Activated naive CD8-positive, alpha-beta T cell (primary cell): ENCODE results near the gene CLPX.
"Not testable (repeated sequence)": the region's sequence is repeated elsewhere in the genome, so short reads cannot be mapped to it uniquely, and the experiment has no call there.

Experiments
- H3K27ac Mint-ChIP-seq: one replicate; pipeline ENCODE4 v1.8.0; 2021; ENCODE audit warnings: mixed read lengths
- H3K27me3 Mint-ChIP-seq: one replicate; pipeline ENCODE4 v1.8.0; 2021; ENCODE audit warnings: mixed read lengths
- H3K36me3 Mint-ChIP-seq: one replicate; pipeline ENCODE4 v1.8.0; 2021; ENCODE audit warnings: mixed read lengths
- H3K4me1 Mint-ChIP-seq: one replicate; pipeline ENCODE4 v1.8.0; 2021; ENCODE audit warnings: low read depth, mixed read lengths
- H3K4me3 Mint-ChIP-seq: one replicate; pipeline ENCODE4 v1.8.0; 2021; ENCODE audit warnings: mild to moderate bottlenecking, mixed read lengths
- H3K9me3 Mint-ChIP-seq: one replicate; pipeline ENCODE4 v1.8.0; 2021; ENCODE audit warnings: low read depth, mixed read lengths

The CLPX gene

DNA sequence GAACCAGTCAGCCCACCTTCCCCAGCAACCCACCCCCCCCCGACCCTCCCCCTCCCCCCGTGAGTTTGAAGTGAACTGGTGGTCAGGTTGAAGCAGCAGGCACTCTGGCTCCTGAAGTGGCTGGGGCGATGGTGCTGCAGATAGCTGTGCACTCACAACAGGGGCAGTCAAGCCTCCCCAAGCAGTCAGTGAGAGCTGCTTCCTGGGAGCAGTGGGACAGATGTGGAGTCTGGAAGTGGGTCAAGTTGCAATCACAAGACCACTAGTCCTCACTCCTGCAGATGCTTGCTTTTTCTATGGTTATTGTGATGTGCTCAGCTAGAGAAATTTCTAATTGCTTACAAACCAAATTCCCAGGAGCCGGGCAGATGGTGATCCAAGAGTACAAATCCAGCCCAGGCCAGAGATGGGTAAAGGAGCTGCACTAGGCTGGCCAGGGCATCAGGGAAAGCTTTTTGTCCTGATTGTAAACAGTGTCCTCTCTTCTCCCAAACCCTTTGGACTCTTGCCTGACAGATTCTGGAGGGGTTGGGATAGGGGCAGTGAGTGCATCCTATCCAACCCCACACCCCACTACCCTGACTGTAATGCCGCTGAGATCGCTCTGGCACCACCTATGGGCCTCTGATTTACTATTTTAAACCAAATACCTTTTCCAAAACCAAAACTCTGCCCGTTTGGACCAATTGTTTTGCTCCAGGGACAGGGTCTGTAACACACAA, 9.8 kb upstream of the CLPX start:
- no peak overlapping the region for H3K27ac Mint-ChIP-seq
- no peaks in the 10 kb centered on the region for H3K27me3 Mint-ChIP-seq
- no peaks in the 10 kb centered on the region for H3K9me3 Mint-ChIP-seq
- H3K4me1 Mint-ChIP-seq, result no peaks in the 10 kb centered on the region
- H3K4me3 Mint-ChIP-seq, result no peak overlapping the region
- H3K36me3 Mint-ChIP-seq, result no peaks in the 10 kb centered on the region

DNA sequence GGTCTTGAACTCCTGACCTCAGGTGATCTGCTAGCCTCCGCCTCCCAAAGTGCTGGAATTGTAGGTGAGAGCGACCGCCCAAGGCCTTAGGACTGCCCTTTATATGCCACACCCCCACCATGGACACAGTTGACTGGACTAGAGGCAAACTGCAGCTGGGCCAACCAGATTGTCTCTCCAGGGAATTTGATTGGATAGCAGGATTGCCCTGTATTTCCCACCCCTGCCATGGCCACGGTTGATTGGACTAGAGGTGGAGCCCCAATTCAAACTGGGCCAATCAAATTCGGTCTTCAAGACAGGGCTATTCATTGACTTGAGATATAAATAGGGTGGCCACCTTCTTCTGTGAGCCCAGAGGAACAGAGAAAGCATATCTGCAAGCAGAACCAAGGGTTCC, 6.9 kb upstream of the CLPX start:
- Mint-ChIP-seq H3K9me3 (no peaks in the 10 kb centered on the region), H3K27ac (no peak overlapping the region), H3K4me3 (no peak overlapping the region), H3K36me3 (no peaks in the 10 kb centered on the region), H3K4me1 (no peaks in the 10 kb centered on the region), H3K27me3 (no peaks in the 10 kb centered on the region)

- Mint-ChIP-seq H3K36me3 (no peaks in the 10 kb centered on the region), H3K4me1 (peaks cover 7% of the 10 kb centered on the region), H3K27ac (no peak overlapping the region), H3K27me3 (no peaks in the 10 kb centered on the region), H3K4me3 (no peak overlapping the region), H3K9me3 (no peaks in the 10 kb centered on the region)
Observed at GRCh38 chr15:65189102-65189740, 4.1 kb upstream of the CLPX start.

GRCh38 chr15:65188472-65188871, 3.3 kb upstream of the CLPX start:
- not testable (repeated sequence) for H3K36me3 Mint-ChIP-seq, H3K27me3 Mint-ChIP-seq

GRCh38 chr15:65184305-65184867, 756 bp downstream of the CLPX start:
- Mint-ChIP-seq H3K27me3 (no peaks in the 10 kb centered on the region), H3K4me3 (peak overlapping the region; percentile 97), H3K9me3 (no peaks in the 10 kb centered on the region), H3K4me1 (peaks cover 35% of the 10 kb centered on the region), H3K36me3 (peaks cover 2% of the 10 kb centered on the region), H3K27ac (peak overlapping the region; percentile 96)

More at GRCh38 chr15:65188472-65188871, 3.3 kb upstream of the CLPX start:
- not testable (repeated sequence) for H3K27ac Mint-ChIP-seq, H3K4me3 Mint-ChIP-seq, H3K9me3 Mint-ChIP-seq
- H3K4me1 Mint-ChIP-seq, result peaks cover 13% of the 10 kb centered on the region

DNA sequence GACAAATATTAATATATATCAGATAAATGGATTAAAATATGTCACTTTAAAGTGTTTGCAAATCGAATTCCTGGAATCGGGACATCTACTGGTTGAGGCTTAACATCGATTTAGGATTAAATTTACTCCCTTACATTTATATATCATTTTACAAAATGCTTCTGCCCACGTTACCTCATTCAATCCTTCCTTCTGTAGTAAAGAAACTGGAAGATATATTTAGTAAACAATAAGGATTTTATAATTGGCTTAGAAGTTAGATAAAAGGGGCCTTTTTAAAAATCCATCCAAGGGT, 1.3 kb downstream of the CLPX start:
- no peaks in the 10 kb centered on the region for H3K27me3 Mint-ChIP-seq
- H3K27ac Mint-ChIP-seq, result peak overlapping the region; percentile 96
- no peaks in the 10 kb centered on the region for H3K9me3 Mint-ChIP-seq
- H3K4me1 Mint-ChIP-seq, result peaks cover 35% of the 10 kb centered on the region
- H3K36me3 Mint-ChIP-seq, result peaks cover 2% of the 10 kb centered on the region
- H3K4me3 Mint-ChIP-seq, result peak overlapping the region; percentile 97

- peak overlapping the region; percentile 54 for H3K27ac Mint-ChIP-seq
Observed at GRCh38 chr15:65182538-65182937, 2.6 kb downstream of the CLPX start.

DNA sequence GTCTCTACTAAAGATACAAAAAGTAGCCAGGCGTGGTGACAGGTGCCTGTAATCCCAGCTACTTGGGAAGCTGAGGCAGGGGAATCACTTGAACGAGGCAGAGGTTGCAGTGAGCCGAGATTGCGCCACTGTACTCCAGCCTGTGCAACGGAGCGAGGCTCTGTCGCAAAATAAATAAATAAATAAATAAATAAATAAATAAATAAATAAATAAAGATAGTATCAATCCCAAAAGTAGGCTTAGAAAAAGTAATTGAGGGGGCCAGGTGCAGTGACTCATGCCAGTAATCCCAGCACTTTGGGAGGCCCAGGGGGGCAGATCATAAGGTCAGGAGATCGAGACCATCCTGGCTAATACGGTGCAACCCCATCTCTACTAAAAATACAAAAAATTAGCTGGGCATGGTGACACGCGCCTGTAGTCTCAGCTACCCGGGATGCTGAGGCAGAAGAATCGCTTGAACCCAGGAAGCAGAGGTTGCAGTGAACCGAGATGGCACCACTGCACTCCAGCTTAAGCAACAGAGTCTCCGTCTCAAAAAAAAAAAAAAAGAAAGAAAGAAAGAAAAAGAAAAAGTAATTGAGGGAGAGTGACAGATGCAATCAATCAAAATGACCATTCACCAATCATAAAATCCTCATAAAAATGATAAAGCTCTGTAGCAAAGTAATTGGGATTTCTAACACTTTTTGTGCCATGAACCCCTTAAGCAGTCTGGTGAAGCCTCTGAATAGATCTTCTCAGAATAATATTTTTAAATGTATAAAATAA, 3.4 kb downstream of the CLPX start:
- Mint-ChIP-seq H3K4me3 (peak overlapping the region; percentile 51), H3K4me1 (peaks cover 38% of the 10 kb centered on the region)
- H3K27me3 Mint-ChIP-seq, H3K27ac Mint-ChIP-seq, H3K36me3 Mint-ChIP-seq, H3K9me3 Mint-ChIP-seq: not testable (repeated sequence)

More at GRCh38 chr15:65182538-65182937, 2.6 kb downstream of the CLPX start:
- peak overlapping the region; percentile 97 for H3K4me3 Mint-ChIP-seq
- peaks cover 6% of the 10 kb centered on the region for H3K36me3 Mint-ChIP-seq
- peaks cover 38% of the 10 kb centered on the region for H3K4me1 Mint-ChIP-seq
- no peaks in the 10 kb centered on the region for H3K27me3 Mint-ChIP-seq
- no peaks in the 10 kb centered on the region for H3K9me3 Mint-ChIP-seq

- H3K36me3 Mint-ChIP-seq, result peaks cover 8% of the 10 kb centered on the region
- H3K4me1 Mint-ChIP-seq, result peaks cover 36% of the 10 kb centered on the region
- H3K27ac Mint-ChIP-seq, result no peak overlapping the region
Observed at GRCh38 chr15:65180167-65180566, 5.0 kb downstream of the CLPX start.

GRCh38 chr15:65177901-65178300, 7.2 kb downstream of the CLPX start:
- peaks cover 12% of the 10 kb centered on the region for H3K36me3 Mint-ChIP-seq
- no peaks in the 10 kb centered on the region for H3K9me3 Mint-ChIP-seq
- peaks cover 29% of the 10 kb centered on the region for H3K4me1 Mint-ChIP-seq
- H3K27me3 Mint-ChIP-seq, result no peaks in the 10 kb centered on the region
- peak overlapping the region; percentile 28 for H3K27ac Mint-ChIP-seq
- H3K4me3 Mint-ChIP-seq, result no peak overlapping the region

More at GRCh38 chr15:65180167-65180566, 5.0 kb downstream of the CLPX start:
- Mint-ChIP-seq H3K27me3 (no peaks in the 10 kb centered on the region), H3K4me3 (no peak overlapping the region), H3K9me3 (no peaks in the 10 kb centered on the region)

DNA sequence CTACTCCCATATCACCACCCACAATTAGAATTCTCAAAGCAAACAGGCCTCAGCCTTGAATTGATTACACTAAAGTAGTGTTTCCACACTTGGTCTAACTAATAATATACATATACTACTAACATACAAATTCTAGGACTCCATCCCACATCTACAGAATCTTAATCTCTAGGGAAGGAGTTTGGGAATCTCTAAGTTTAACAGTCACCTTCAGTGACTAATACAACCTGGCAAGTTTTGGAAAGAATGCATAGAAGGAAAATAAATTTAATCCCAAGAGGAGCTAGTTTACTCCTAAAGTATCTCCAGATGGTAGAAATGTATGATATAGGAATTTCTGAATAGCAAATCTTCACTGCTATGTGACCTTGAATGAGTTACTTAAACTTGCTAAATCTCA, 9.1 kb downstream of the CLPX start:
- Mint-ChIP-seq H3K9me3 (no peaks in the 10 kb centered on the region), H3K27ac (no peak overlapping the region), H3K4me1 (peaks cover 17% of the 10 kb centered on the region), H3K4me3 (no peak overlapping the region), H3K36me3 (peaks cover 12% of the 10 kb centered on the region), H3K27me3 (no peaks in the 10 kb centered on the region)

DNA sequence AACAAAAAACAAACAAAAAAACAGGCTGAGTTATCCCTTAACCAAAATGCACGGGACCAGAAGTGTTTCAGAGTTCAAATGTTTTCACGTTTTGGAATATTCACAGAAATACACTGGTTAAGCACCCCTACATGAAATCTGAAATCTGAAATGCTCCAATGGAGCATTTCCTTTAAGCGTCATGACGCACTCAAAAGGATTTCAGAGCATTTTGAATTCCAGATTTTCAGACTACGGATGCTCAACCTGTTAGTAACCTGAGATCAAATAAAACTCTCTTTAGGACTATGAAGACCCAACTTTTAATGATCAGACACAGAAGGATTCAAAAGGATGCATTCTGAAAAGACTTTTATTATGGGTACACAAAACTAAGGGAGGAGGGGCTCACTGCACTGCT, 9.6 kb downstream of the CLPX start:
- no peaks in the 10 kb centered on the region for H3K9me3 Mint-ChIP-seq
- no peak overlapping the region for H3K27ac Mint-ChIP-seq
- peaks cover 12% of the 10 kb centered on the region for H3K36me3 Mint-ChIP-seq
- H3K27me3 Mint-ChIP-seq, result no peaks in the 10 kb centered on the region
- no peak overlapping the region for H3K4me3 Mint-ChIP-seq
- H3K4me1 Mint-ChIP-seq, result peaks cover 17% of the 10 kb centered on the region

DNA sequence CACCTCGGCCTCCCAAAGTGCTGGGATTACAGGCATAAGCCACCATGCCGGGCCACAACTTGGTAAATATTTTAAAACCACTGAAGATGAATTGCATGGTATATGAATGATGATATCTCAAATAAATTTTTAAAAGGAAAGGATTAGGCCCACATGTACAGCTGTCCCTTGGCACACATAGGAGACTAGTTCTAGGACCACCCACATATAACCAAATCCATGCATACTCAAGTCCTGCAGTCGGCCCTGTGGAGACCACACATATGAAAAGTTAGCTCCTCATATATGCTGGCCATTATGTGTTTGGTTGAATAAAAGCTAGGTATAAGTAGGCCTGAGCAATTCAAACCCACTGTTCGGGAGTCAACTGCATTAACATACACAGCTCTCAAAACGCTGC, 10.6 kb downstream of the CLPX start:
- no peak overlapping the region for H3K4me3 Mint-ChIP-seq
- H3K4me1 Mint-ChIP-seq, result peaks cover 10% of the 10 kb centered on the region
- H3K9me3 Mint-ChIP-seq, result no peaks in the 10 kb centered on the region
- H3K27me3 Mint-ChIP-seq, result no peaks in the 10 kb centered on the region
- peaks cover 10% of the 10 kb centered on the region for H3K36me3 Mint-ChIP-seq
- no peak overlapping the region for H3K27ac Mint-ChIP-seq

DNA sequence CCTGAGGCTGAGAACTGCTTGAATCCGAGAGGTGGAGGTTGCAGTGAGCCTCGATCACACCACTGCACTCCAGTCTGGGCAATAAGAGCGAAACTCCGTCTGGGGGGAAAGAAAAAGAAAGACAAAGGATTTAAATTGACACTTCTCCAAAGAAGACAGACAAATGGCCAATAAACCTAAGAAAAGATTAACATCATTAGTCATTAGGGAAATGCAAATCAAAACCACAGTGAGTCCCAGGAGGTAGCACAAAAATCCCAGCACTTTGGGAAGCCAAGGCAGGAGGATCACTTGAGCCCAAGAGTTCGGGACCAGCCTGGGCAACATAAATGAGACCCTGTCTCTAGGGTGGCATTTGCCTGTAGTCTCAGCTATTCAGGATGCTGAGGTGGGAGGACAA, 12.6 kb downstream of the CLPX start:
- Mint-ChIP-seq H3K27ac (no peak overlapping the region), H3K27me3 (no peaks in the 10 kb centered on the region), H3K4me1 (peaks cover 7% of the 10 kb centered on the region), H3K36me3 (peaks cover 6% of the 10 kb centered on the region), H3K9me3 (no peaks in the 10 kb centered on the region), H3K4me3 (no peak overlapping the region)

- Mint-ChIP-seq H3K4me3 (no peak overlapping the region), H3K9me3 (no peaks in the 10 kb centered on the region), H3K27me3 (no peaks in the 10 kb centered on the region), H3K36me3 (peaks cover 6% of the 10 kb centered on the region), H3K27ac (no peak overlapping the region), H3K4me1 (peaks cover 10% of the 10 kb centered on the region)
Observed at GRCh38 chr15:65171428-65171827, 13.7 kb downstream of the CLPX start.
